ENCODE data around the gene CIPC.

CIPC gene

GRCh38 chr14:77109656-77110055, 11.6 kb downstream of the CIPC start:
- H3K4me3 ChIP-seq = no peak overlapping the region
- H3K9ac ChIP-seq (ENCODE audit: insufficient read length) = no peak overlapping the region
- no peak for DNase-seq (ENCODE audit: low read depth, low spot score)
- H3K27ac ChIP-seq = peak overlapping the region; percentile 14; the same call in 1 of the 2 replicates
- H3K36me3 ChIP-seq (ENCODE audit: insufficient read depth, low read length) = peaks cover 87% of the 10 kb centered on the region
- no peak for TF ChIP-seq FOXP2 (optimal IDR thresholded peaks at IDR 0.05; ENCODE audit: control extremely low read depth, extremely low read length, insufficient read depth)
- no peak for TF ChIP-seq EZH2 (IDR thresholded peaks at IDR 0.05)
- no peak for TF ChIP-seq POLR2AphosphoS5 (IDR thresholded peaks at IDR 0.05; ENCODE audit: borderline replicate concordance, low read depth, low read length)
- no peaks in the 10 kb centered on the region for H3K9me3 ChIP-seq (ENCODE audit: low read depth, low read length)

- Histone ChIP-seq H3K4me3 (no peak overlapping the region; the same call in 1 of the 2 replicates), H3K9ac (ENCODE audit: insufficient read length) (peak overlapping the region; percentile 68), H3K9me3 (ENCODE audit: low read depth, low read length) (no peaks in the 10 kb centered on the region), H3K27ac (peak overlapping the region; percentile 96), H3K36me3 (ENCODE audit: insufficient read depth, low read length) (peaks cover 93% of the 10 kb centered on the region)
- no peak for DNase-seq (ENCODE audit: low read depth, low spot score)
- TF ChIP-seq EZH2 (IDR thresholded peaks at IDR 0.05) (no peak), POLR2AphosphoS5 (IDR thresholded peaks at IDR 0.05; ENCODE audit: borderline replicate concordance, low read depth, low read length) (no peak), FOXP2 (optimal IDR thresholded peaks at IDR 0.05; ENCODE audit: control extremely low read depth, extremely low read length, insufficient read depth) (no peak)
Observed at GRCh38 chr14:77110286-77110685, 12.2 kb downstream of the CIPC start.

- no peak for DNase-seq (ENCODE audit: low read depth, low spot score)
- Histone ChIP-seq H3K4me3 (peak overlapping the region; percentile 29), H3K9ac (ENCODE audit: insufficient read length) (peak overlapping the region; percentile 68), H3K9me3 (ENCODE audit: low read depth, low read length) (no peaks in the 10 kb centered on the region), H3K27ac (peak overlapping the region; percentile 96), H3K36me3 (ENCODE audit: insufficient read depth, low read length) (peaks cover 86% of the 10 kb centered on the region)
- TF ChIP-seq FOXP2 (optimal IDR thresholded peaks at IDR 0.05; ENCODE audit: control extremely low read depth, extremely low read length, insufficient read depth) (no peak), POLR2AphosphoS5 (IDR thresholded peaks at IDR 0.05; ENCODE audit: borderline replicate concordance, low read depth, low read length) (no peak), EZH2 (IDR thresholded peaks at IDR 0.05) (no peak)
Observed at GRCh38 chr14:77111021-77111420, 13.0 kb downstream of the CIPC start.

- Histone ChIP-seq H3K9ac (ENCODE audit: insufficient read length) (no peak overlapping the region), H3K4me3 (no peak overlapping the region), H3K27ac (no peak overlapping the region), H3K36me3 (ENCODE audit: insufficient read depth, low read length) (peaks cover 60% of the 10 kb centered on the region), H3K9me3 (ENCODE audit: low read depth, low read length) (no peaks in the 10 kb centered on the region)
- TF ChIP-seq FOXP2 (optimal IDR thresholded peaks at IDR 0.05; ENCODE audit: control extremely low read depth, extremely low read length, insufficient read depth) (no peak), POLR2AphosphoS5 (IDR thresholded peaks at IDR 0.05; ENCODE audit: borderline replicate concordance, low read depth, low read length) (no peak), EZH2 (IDR thresholded peaks at IDR 0.05) (no peak)
- no peak for DNase-seq (ENCODE audit: low read depth, low spot score)
Observed at GRCh38 chr14:77113644-77114043, 15.6 kb downstream of the CIPC start.

- Histone ChIP-seq H3K36me3 (ENCODE audit: insufficient read depth, low read length) (peaks cover 51% of the 10 kb centered on the region), H3K4me3 (no peak overlapping the region), H3K27ac (no peak overlapping the region), H3K9ac (ENCODE audit: insufficient read length) (no peak overlapping the region), H3K9me3 (ENCODE audit: low read depth, low read length) (no peaks in the 10 kb centered on the region)
- TF ChIP-seq FOXP2 (optimal IDR thresholded peaks at IDR 0.05; ENCODE audit: control extremely low read depth, extremely low read length, insufficient read depth) (no peak), POLR2AphosphoS5 (IDR thresholded peaks at IDR 0.05; ENCODE audit: borderline replicate concordance, low read depth, low read length) (no peak), EZH2 (IDR thresholded peaks at IDR 0.05) (no peak)
- no peak for DNase-seq (ENCODE audit: low read depth, low spot score)
Observed at GRCh38 chr14:77114609-77115008, 16.6 kb downstream of the CIPC start.

GRCh38 chr14:77116172-77116817, 18.2 kb downstream of the CIPC start:
- Histone ChIP-seq H3K9ac (ENCODE audit: insufficient read length) (no peak overlapping the region), H3K4me3 (no peak overlapping the region), H3K36me3 (ENCODE audit: insufficient read depth, low read length) (peaks cover 40% of the 10 kb centered on the region), H3K9me3 (ENCODE audit: low read depth, low read length) (no peaks in the 10 kb centered on the region), H3K27ac (no peak overlapping the region)
- no peak for DNase-seq (ENCODE audit: low read depth, low spot score)
- TF ChIP-seq EZH2 (IDR thresholded peaks at IDR 0.05) (no peak), POLR2AphosphoS5 (IDR thresholded peaks at IDR 0.05; ENCODE audit: borderline replicate concordance, low read depth, low read length) (no peak), FOXP2 (optimal IDR thresholded peaks at IDR 0.05; ENCODE audit: control extremely low read depth, extremely low read length, insufficient read depth) (no peak)

GRCh38 chr14:77119851-77120250, 21.8 kb downstream of the CIPC start:
- H3K9ac ChIP-seq (ENCODE audit: insufficient read length) = no peak overlapping the region
- no peak for TF ChIP-seq POLR2AphosphoS5 (IDR thresholded peaks at IDR 0.05; ENCODE audit: borderline replicate concordance, low read depth, low read length)
- TF ChIP-seq FOXP2 (optimal IDR thresholded peaks at IDR 0.05; ENCODE audit: control extremely low read depth, extremely low read length, insufficient read depth) = no peak
- H3K36me3 ChIP-seq (ENCODE audit: insufficient read depth, low read length) = peaks cover 5% of the 10 kb centered on the region

GRCh38 chr14:77120771-77121743, 23.0 kb downstream of the CIPC start:
- no peak for TF ChIP-seq FOXP2 (optimal IDR thresholded peaks at IDR 0.05; ENCODE audit: control extremely low read depth, extremely low read length, insufficient read depth)
- no peak for TF ChIP-seq POLR2AphosphoS5 (IDR thresholded peaks at IDR 0.05; ENCODE audit: borderline replicate concordance, low read depth, low read length)
- no peak for TF ChIP-seq EZH2 (IDR thresholded peaks at IDR 0.05)
- no peak for DNase-seq (ENCODE audit: low read depth, low spot score)
- no peak overlapping the region for H3K4me3 ChIP-seq
- H3K36me3 ChIP-seq (ENCODE audit: insufficient read depth, low read length) = no peaks in the 10 kb centered on the region
- no peak overlapping the region for H3K9ac ChIP-seq (ENCODE audit: insufficient read length)
- H3K27ac ChIP-seq = no peak overlapping the region
- H3K9me3 ChIP-seq (ENCODE audit: low read depth, low read length) = no peaks in the 10 kb centered on the region

More at GRCh38 chr14:77119851-77120250, 21.8 kb downstream of the CIPC start:
- DNase-seq (ENCODE audit: low read depth, low spot score) = no peak
- H3K4me3 ChIP-seq = no peak overlapping the region
- H3K27ac ChIP-seq = no peak overlapping the region
- H3K9me3 ChIP-seq (ENCODE audit: low read depth, low read length) = no peaks in the 10 kb centered on the region
